Measurements from ENCODE around the gene SLC2A13.

The SLC2A13 gene

DNA sequence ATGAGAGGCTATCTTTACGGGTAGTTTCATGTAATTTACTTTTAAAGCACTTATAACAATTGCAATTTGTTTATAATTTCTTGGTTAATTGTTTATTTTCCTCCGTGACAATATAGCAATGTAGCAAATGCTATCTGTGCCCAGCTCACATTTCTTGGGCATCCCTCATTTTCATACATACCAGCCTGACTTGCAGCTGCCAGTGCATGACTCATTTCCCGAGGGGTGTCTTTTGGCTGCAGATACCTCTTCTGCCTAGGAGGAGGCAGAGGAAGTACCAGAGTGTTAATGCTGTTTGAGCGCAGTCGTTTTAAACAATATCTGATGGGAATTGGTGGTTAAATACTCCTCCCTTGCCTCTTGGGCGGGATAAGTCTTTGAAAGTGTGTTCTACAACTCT is 382.1 kb downstream of the SLC2A13 start:
- DNase-seq (ENCODE audit: low read depth) = peak; percentile 2
- H3K4me3 ChIP-seq (ENCODE audit: low read depth, low read length) = no peak overlapping the region
- TF ChIP-seq, protein P1, sequence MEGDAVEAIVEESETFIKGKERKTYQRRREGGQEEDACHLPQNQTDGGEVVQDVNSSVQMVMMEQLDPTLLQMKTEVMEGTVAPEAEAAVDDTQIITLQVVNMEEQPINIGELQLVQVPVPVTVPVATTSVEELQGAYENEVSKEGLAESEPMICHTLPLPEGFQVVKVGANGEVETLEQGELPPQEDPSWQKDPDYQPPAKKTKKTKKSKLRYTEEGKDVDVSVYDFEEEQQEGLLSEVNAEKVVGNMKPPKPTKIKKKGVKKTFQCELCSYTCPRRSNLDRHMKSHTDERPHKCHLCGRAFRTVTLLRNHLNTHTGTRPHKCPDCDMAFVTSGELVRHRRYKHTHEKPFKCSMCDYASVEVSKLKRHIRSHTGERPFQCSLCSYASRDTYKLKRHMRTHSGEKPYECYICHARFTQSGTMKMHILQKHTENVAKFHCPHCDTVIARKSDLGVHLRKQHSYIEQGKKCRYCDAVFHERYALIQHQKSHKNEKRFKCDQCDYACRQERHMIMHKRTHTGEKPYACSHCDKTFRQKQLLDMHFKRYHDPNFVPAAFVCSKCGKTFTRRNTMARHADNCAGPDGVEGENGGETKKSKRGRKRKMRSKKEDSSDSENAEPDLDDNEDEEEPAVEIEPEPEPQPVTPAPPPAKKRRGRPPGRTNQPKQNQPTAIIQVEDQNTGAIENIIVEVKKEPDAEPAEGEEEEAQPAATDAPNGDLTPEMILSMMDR (conservative IDR thresholded peaks at IDR 0.05; ENCODE audit: low read depth, low read length) = no peak

DNA sequence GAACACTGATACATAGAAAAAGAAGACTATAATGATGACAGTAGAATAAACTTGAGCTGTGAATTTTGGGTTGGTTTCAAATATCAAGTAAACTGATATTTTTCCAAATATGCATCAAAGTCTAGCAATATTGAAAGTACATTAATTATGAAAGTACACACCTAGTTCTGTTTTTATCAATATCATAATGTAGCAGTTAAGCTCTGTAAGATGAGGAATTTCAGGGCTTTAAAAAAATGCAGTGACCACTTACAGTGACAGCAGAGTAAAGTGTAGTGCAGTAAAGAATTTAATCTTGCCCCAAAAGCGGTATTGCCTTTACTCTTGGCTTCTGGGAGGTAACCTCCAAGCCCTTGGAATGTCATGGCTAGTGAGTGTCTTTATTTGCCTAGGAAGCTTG is 383.4 kb downstream of the SLC2A13 start:
- no peak for DNase-seq (ENCODE audit: low read depth)
- no peak overlapping the region for H3K4me3 ChIP-seq (ENCODE audit: low read depth, low read length)
- TF ChIP-seq, protein P1 (conservative IDR thresholded peaks at IDR 0.05; ENCODE audit: low read depth, low read length) = no peak

DNA sequence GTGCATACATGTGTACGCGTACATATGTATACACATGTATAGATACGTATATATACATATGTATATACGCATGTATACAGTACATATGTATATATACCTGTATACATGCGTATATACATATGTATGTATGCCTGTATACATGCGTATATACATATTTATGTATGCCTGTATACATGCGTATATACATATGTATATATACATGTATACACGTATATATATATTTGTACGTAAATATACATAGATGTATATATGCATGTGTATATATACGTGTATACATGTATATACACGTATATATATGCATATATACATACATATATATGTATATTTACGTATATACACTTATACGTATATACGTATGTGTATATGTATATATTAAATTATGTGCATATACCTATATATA is 392.3 kb downstream of the SLC2A13 start:
- DNase-seq (ENCODE audit: low read depth) = no peak
- TF ChIP-seq, protein P1 (conservative IDR thresholded peaks at IDR 0.05; ENCODE audit: low read depth, low read length) = no peak
- H3K4me3 ChIP-seq (ENCODE audit: low read depth, low read length) = no peak overlapping the region

DNA sequence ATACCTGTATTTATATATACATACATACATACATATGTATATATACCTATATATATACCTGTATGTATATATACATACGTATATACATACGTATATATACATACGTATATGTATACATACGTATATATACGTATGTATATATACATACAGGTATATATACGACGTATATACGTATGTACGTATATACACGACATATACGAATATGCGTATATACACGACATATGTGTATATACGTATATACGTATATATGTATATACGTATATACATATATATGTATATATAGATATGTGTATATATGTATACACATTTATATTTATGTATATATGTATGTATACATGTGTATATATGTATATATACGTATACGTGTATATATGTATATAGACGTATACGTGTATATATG is 393.5 kb downstream of the SLC2A13 start:
- TF ChIP-seq, protein P1 (conservative IDR thresholded peaks at IDR 0.05; ENCODE audit: low read depth, low read length) = no peak
- no peak overlapping the region for H3K4me3 ChIP-seq (ENCODE audit: low read depth, low read length)
- DNase-seq (ENCODE audit: low read depth) = no peak

Measured in choroid plexus epithelial cell (primary cell).